Stomach (tissue), 4 donors: ENCODE results near the gene FKBP6.

ENCODE experiments used
- CTCF ChIP-seq, 7 experiments: fragments of 450-650 bp in 4 of 7; fragments of 200-600 bp in 3 of 7; sonication (generic) in 3 of 7; IDR thresholded peaks; one replicate each; pipeline ENCODE4 v1.5.1; 2016 to 2019; ENCODE audit warnings: antibody characterized with exemption in 7 of 7, control low read depth in 2 of 7, mild to moderate bottlenecking in 1 of 7
- EP300 ChIP-seq: sonication (generic); formaldehyde crosslinking; IDR thresholded peaks from one replicate; pipeline ENCODE4 v1.6.1; 2017; ENCODE audit warnings: antibody characterized with exemption
- POLR2A ChIP-seq, 4 donors: fragments of 450-650 bp; IDR thresholded peaks; one replicate each; pipeline ENCODE4 v1.6.1; 2016; ENCODE audit warnings: antibody characterized with exemption in 4 of 4, control low read depth in 2 of 4, mild to moderate bottlenecking in 1 of 4, moderate library complexity in 1 of 4
- POLR2AphosphoS5 ChIP-seq, 3 donors: sonication (generic); formaldehyde crosslinking; IDR thresholded peaks; one replicate each; pipeline ENCODE4 v1.6.1; 2016; ENCODE audit warnings: antibody characterized with exemption in 3 of 3

- TF ChIP-seq POLR2A (IDR thresholded peaks at IDR 0.05) (no peak), CTCF (IDR thresholded peaks at IDR 0.05) (no peak), POLR2AphosphoS5 (IDR thresholded peaks at IDR 0.05) (no peak), EP300 (no peak)
Measured at GRCh38 chr7:73330772-73331171, 2.8 kb downstream of the FKBP6 start.
